ENCODE data around the gene VASH1. TPM values are rescaled to one million over a fixed set of nuclear protein-coding genes. Genes with fewer than 3 reads are reported as not detected.

VASH1 gene
- total RNA-seq, 3 donors from 2014 or later: 5.6 to 7.8 (median 5.8) TPM

DNA sequence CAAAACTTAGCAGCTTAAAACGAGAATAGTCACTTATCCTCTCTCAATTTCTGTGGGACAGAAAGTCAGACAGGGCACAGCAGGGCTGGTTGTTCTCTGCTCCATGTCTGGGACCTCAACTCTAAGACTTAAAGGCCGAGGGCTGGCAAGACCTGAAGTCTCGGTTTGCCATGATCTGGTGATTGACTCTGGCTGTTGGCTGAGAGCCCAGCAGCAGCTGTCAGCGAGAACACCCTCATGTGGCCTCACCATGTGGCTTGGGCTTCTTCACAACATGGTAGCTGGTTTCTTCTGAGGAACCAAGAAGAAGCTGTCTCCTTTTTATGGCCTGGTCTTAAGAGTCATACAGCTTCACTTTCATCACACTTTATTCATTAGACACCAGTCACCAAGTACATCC lies 1.7 kb upstream of the VASH1 start:
- TF ChIP-seq POLR2AphosphoS5 (IDR thresholded peaks at IDR 0.05) (no peak), POLR2A (IDR thresholded peaks at IDR 0.05) (no peak)
- TF ChIP-seq, protein P1, sequence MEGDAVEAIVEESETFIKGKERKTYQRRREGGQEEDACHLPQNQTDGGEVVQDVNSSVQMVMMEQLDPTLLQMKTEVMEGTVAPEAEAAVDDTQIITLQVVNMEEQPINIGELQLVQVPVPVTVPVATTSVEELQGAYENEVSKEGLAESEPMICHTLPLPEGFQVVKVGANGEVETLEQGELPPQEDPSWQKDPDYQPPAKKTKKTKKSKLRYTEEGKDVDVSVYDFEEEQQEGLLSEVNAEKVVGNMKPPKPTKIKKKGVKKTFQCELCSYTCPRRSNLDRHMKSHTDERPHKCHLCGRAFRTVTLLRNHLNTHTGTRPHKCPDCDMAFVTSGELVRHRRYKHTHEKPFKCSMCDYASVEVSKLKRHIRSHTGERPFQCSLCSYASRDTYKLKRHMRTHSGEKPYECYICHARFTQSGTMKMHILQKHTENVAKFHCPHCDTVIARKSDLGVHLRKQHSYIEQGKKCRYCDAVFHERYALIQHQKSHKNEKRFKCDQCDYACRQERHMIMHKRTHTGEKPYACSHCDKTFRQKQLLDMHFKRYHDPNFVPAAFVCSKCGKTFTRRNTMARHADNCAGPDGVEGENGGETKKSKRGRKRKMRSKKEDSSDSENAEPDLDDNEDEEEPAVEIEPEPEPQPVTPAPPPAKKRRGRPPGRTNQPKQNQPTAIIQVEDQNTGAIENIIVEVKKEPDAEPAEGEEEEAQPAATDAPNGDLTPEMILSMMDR (IDR thresholded peaks at IDR 0.05): no peak
- Histone ChIP-seq H3K9me3 (no peaks in the 10 kb centered on the region), H3K27me3 (no peaks in the 10 kb centered on the region), H3K4me3 (no peak overlapping the region), H3K27ac (no peak overlapping the region), H3K4me1 (no peaks in the 10 kb centered on the region), H3K36me3 (no peaks in the 10 kb centered on the region)
- intact Hi-C loops (cut with DNase I; ENCODE audit: low total_unique reads): no loop called here
- no peak for DNase-seq (ENCODE audit: low spot score in 2 of 2)

DNA sequence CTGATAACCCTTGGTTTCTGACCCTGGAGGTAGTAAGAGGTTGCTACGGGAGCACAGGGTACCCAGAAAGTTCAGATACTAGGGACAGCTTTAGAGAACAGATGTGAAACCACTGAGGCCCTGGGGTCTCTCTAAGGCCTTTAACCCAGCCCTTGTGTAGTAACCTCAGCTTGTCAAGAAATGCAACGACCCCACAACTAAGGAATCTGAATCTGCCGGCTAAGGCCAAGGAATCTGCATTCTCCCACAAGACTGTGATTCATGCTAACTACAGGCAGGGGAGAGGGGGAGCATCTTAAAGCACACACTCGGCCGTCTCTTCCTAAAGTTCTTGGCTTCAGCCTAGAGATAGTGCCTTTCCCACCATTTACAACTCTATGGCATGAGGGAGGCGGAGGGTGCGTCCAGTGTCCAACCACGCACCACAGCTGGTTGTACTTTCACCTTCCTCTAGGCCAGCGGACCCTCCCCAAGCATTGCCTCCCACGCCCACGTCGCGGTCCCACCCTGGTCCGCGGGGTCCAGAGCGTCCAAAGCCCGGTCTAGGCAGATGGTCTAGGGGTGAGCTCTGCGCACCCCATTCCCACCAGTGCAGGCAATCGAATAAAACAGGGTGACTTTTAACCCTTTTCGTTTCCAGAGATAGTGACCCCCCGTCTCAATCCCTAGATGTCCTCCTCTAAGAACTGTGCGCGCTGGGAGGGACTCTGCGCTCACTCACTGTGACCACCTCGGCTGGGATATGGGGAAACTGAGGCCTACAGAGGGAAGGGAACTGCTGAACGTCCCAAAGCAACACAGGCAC lies 735 bp upstream of the VASH1 start:
- Histone ChIP-seq H3K4me3 (peak overlapping the region; percentile 71 to 97 (median 82)), H3K27me3 (no peaks in the 10 kb centered on the region), H3K36me3 (no peaks in the 10 kb centered on the region), H3K27ac (peak overlapping the region in 1 of 2 donors; percentile 83), H3K4me1 (no peaks in the 10 kb centered on the region), H3K9me3 (no peaks in the 10 kb centered on the region)
- intact Hi-C loops (cut with DNase I; ENCODE audit: low total_unique reads): no loop called here
- TF ChIP-seq, protein P1 (IDR thresholded peaks at IDR 0.05): no peak
- TF ChIP-seq POLR2AphosphoS5 (IDR thresholded peaks at IDR 0.05) (no peak), POLR2A (IDR thresholded peaks at IDR 0.05) (no peak)
- peak in 1 of 2 donors; percentile 13 for DNase-seq (ENCODE audit: low spot score in 2 of 2)

DNA sequence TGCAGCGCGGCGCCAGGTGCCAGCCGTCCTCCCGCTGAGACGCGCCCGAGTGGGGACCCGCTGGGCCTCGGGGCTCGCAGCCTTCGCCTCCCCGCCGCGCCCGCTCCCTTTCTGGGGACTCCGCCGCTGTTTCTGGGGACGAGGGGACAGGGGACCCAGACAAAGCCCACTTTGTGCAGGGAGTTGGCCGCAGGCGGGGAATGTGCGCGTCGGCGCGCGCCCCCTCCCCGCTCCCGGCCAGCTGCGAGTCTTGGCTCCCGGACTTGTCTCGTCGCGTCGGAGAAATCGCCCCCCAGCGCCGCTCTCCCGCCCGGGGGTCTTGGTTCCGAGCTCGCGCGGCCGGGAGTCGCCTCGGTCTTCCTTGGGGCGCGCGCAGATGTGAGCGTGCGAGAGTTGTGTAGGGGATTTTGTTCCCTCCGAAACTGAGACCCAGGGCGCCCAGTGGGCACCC lies 717 bp downstream of the VASH1 start:
- no peak for DNase-seq (ENCODE audit: low spot score in 2 of 2)
- H3K36me3 ChIP-seq: no peaks in the 10 kb centered on the region
- intact Hi-C loops (cut with DNase I; ENCODE audit: low total_unique reads): no loop called here
- TF ChIP-seq POLR2AphosphoS5 (IDR thresholded peaks at IDR 0.05): no peak
- TF ChIP-seq, protein P1 (IDR thresholded peaks at IDR 0.05): no peak
- no peak for TF ChIP-seq POLR2A (IDR thresholded peaks at IDR 0.05)
- no peaks in the 10 kb centered on the region for H3K4me1 ChIP-seq
- no peaks in the 10 kb centered on the region for H3K9me3 ChIP-seq
- H3K27me3 ChIP-seq: no peaks in the 10 kb centered on the region
- peak overlapping the region in 1 of 2 donors; percentile 83 for H3K27ac ChIP-seq
- H3K4me3 ChIP-seq: peak overlapping the region; percentile 71 to 97 (median 82)

DNA sequence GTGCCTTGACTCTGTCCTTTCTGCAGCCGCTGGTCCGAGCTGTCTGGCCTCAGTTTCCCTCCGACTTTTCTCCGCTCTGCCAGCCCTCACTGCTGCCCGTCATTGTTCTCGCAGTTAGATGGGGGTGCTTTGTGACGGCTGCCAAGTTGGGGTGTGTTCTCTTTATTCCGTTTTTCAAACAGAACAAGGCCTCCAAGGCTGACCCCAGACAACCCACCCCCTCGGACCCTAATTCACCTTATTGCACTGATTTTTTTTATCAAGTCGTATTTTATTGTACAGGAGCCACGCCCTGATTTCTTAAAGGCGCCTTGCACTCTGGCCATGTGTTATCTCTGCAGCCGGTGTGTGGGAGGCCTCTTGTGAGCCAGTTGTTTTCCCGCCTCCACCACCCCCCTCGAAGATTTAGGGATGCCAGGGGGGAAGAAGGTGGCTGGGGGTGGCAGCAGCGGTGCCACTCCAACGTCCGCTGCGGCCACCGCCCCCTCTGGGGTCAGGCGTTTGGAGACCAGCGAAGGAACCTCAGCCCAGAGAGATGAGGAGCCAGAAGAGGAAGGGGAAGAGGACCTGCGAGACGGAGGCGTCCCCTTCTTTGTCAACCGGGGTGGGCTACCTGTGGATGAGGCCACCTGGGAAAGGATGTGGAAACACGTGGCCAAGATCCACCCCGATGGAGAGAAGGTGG lies 1.3 kb downstream of the VASH1 start:
- peak overlapping the region in 1 of 2 donors; percentile 83 for H3K27ac ChIP-seq
- no peaks in the 10 kb centered on the region for H3K36me3 ChIP-seq
- H3K4me1 ChIP-seq: no peaks in the 10 kb centered on the region
- no peaks in the 10 kb centered on the region for H3K9me3 ChIP-seq
- DNase-seq (ENCODE audit: low spot score in 2 of 2): peak in 1 of 2 donors; percentile 15
- intact Hi-C loops (cut with DNase I; ENCODE audit: low total_unique reads): no loop called here
- H3K27me3 ChIP-seq: no peaks in the 10 kb centered on the region
- H3K4me3 ChIP-seq: peak overlapping the region; percentile 71 to 97 (median 82)
- TF ChIP-seq, protein P1 (IDR thresholded peaks at IDR 0.05): no peak
- TF ChIP-seq POLR2AphosphoS5 (IDR thresholded peaks at IDR 0.05): no peak
- no peak for TF ChIP-seq POLR2A (IDR thresholded peaks at IDR 0.05)

Measured in breast epithelium (tissue), 4 donors.